Activated effector memory CD4-positive, alpha-beta T cell treated with Interleukin-2 at 50 U/mL for 16 hours (primary cell): ENCODE data around the gene RSF1.

Source experiments
- DNase-seq: peaks from one replicate; pipeline ENCODE4 v3.0.0-alpha.2; 2020

The RSF1 gene

GRCh38 chr11:77749232-77749631 lies 71.3 kb downstream of the RSF1 start:
- DNase-seq, result no peak

- no peak for DNase-seq
Observed at GRCh38 chr11:77748266-77748665, 72.3 kb downstream of the RSF1 start.

GRCh38 chr11:77747381-77747969 lies 73.0 kb downstream of the RSF1 start:
- no peak for DNase-seq

GRCh38 chr11:77736473-77736872 lies 84.0 kb downstream of the RSF1 start:
- no peak for DNase-seq

- no peak for DNase-seq
Observed at GRCh38 chr11:77734890-77735289, 85.6 kb downstream of the RSF1 start.

GRCh38 chr11:77732143-77732542 lies 88.4 kb downstream of the RSF1 start:
- DNase-seq, result no peak

- no peak for DNase-seq
Observed at GRCh38 chr11:77730789-77731188, 89.7 kb downstream of the RSF1 start.

- no peak for DNase-seq
Observed at GRCh38 chr11:77729063-77729462, 91.5 kb downstream of the RSF1 start.

GRCh38 chr11:77728203-77728786 lies 92.2 kb downstream of the RSF1 start:
- DNase-seq, result no peak

GRCh38 chr11:77726524-77726923 lies 94.0 kb downstream of the RSF1 start:
- no peak for DNase-seq

- DNase-seq, result no peak
Observed at GRCh38 chr11:77725433-77725832, 95.1 kb downstream of the RSF1 start.

- no peak for DNase-seq
Observed at GRCh38 chr11:77724636-77725035, 95.9 kb downstream of the RSF1 start.

GRCh38 chr11:77723024-77723423 lies 97.5 kb downstream of the RSF1 start:
- DNase-seq, result no peak

- no peak for DNase-seq
Observed at GRCh38 chr11:77710358-77710757, 110.2 kb downstream of the RSF1 start.

- DNase-seq, result no peak
Observed at GRCh38 chr11:77705876-77706579, 114.5 kb downstream of the RSF1 start.

GRCh38 chr11:77705195-77705875 lies 115.2 kb downstream of the RSF1 start:
- DNase-seq, result no peak

- DNase-seq, result no peak
Observed at GRCh38 chr11:77704029-77704428, 116.5 kb downstream of the RSF1 start.

- no peak for DNase-seq
Observed at GRCh38 chr11:77699425-77699824, 121.1 kb downstream of the RSF1 start.

GRCh38 chr11:77698896-77699295 lies 121.6 kb downstream of the RSF1 start:
- no peak for DNase-seq

GRCh38 chr11:77697865-77698264 lies 122.7 kb downstream of the RSF1 start:
- DNase-seq, result no peak

GRCh38 chr11:77695417-77695816 lies 125.1 kb downstream of the RSF1 start:
- no peak for DNase-seq

- no peak for DNase-seq
Observed at GRCh38 chr11:77690649-77691048, 129.9 kb downstream of the RSF1 start.

- no peak for DNase-seq
Observed at GRCh38 chr11:77687088-77687487, 133.4 kb downstream of the RSF1 start.

- DNase-seq, result no peak
Observed at GRCh38 chr11:77677138-77677537, 143.4 kb downstream of the RSF1 start.
